CD4-positive, alpha-beta T cell (primary cell): Measurements from ENCODE around the gene TCF12. TPM values are rescaled to one million over a fixed set of nuclear protein-coding genes. Genes with fewer than 3 reads are reported as not detected.

Experiments used
- ATAC-seq: fragments of 200-7000 bp; cut with Tn5 transposase; one replicate; pipeline ENCODE4 v1.10.0; 2022; ENCODE audit warnings: mild to moderate bottlenecking; ENCODE audit not compliant: poor library complexity
- CTCF ChIA-PET: fragments of 350-600 bp; sonication (Branson Sonifier 250); formaldehyde crosslinking; loops from one replicate; lab custom pipeline; 2021; ENCODE audit warnings: antibody characterized with exemption, inconsistent platforms; lab: Charles Lee
- POLR2A ChIA-PET: fragments of 350-600 bp; sonication (Branson Sonifier 250); formaldehyde crosslinking; loops from one replicate; lab custom pipeline; 2021; ENCODE audit warnings: antibody characterized with exemption, inconsistent platforms; lab: Charles Lee
- DNase-seq, 14 experiments: peaks; one replicate each; pipeline ENCODE4 v3.0.0-alpha.2; 2013 to 2020; ENCODE audit warnings: mixed read lengths in 2 of 14
- H3K27ac ChIP-seq, 2 donors: one replicate each; pipeline versions ENCODE4 v1.5.1 to v1.7.0; 2013; ENCODE audit warnings: low read length in 2 of 2, low read depth in 1 of 2, mild to moderate bottlenecking in 1 of 2
- H3K27me3 ChIP-seq, 2 experiments: 1 replicate in 1 of 2; 2 replicates in 1 of 2; pipeline versions ENCODE4 v1.6.1 to v1.7.0; 2013; ENCODE audit warnings: low read length in 2 of 2, control low read depth in 1 of 2, mild to moderate bottlenecking in 1 of 2, moderate library complexity in 1 of 2; ENCODE audit not compliant: insufficient read depth in 2 of 2, control insufficient read depth in 1 of 2
- H3K36me3 ChIP-seq: one replicate; pipeline ENCODE4 v1.6.1; 2013; ENCODE audit warnings: low read length, control low read depth; ENCODE audit not compliant: insufficient read depth
- H3K4me1 ChIP-seq: one replicate; pipeline ENCODE4 v1.6.1; 2013; ENCODE audit warnings: low read length, control low read depth; ENCODE audit not compliant: insufficient read depth
- H3K4me3 ChIP-seq: one replicate; pipeline ENCODE4 v1.5.1; 2013; ENCODE audit warnings: mild to moderate bottlenecking, low read length, moderate library complexity
- H3K9me3 ChIP-seq, 2 experiments: 1 replicate in 1 of 2; 2 replicates in 1 of 2; pipeline versions ENCODE4 v1.6.1 to v1.7.0; 2013; ENCODE audit warnings: low read length in 2 of 2, mild to moderate bottlenecking in 2 of 2, control low read depth in 1 of 2, moderate library complexity in 1 of 2; ENCODE audit not compliant: control insufficient read depth in 1 of 2, insufficient read depth in 1 of 2
- H3K27ac Mint-ChIP-seq: one replicate; pipeline ENCODE4 v1.8.0; 2020; ENCODE audit warnings: mixed read lengths
- H3K27me3 Mint-ChIP-seq: one replicate; pipeline ENCODE4 v1.8.0; 2021; ENCODE audit warnings: mixed read lengths
- H3K36me3 Mint-ChIP-seq: one replicate; pipeline ENCODE4 v1.8.0; 2021; ENCODE audit warnings: low read depth, mixed read lengths
- H3K4me1 Mint-ChIP-seq: one replicate; pipeline ENCODE4 v1.8.0; 2021; ENCODE audit warnings: low read depth, mixed read lengths
- H3K4me3 Mint-ChIP-seq: one replicate; pipeline ENCODE4 v1.8.0; 2020; ENCODE audit warnings: mild to moderate bottlenecking, mixed read lengths
- H3K9me3 Mint-ChIP-seq: one replicate; pipeline ENCODE4 v1.8.0; 2020; ENCODE audit warnings: mixed read lengths
- intact Hi-C, 2 experiments: fragments of 100-400 bp; cut with DNase I in 1 of 2; cut with micrococcal nuclease in 1 of 2; formaldehyde crosslinking; loops; one replicate each; pipeline versions ENCODE4 v1.15.1 to v1.9.0; 2023 to 2025; cut with DNase I, micrococcal nuclease
- total RNA-seq, 174 experiments: library from RNA in 2 of 174; stranded (reverse) in 2 of 174; gene quantifications; one replicate each; pipeline ENCODE4 v1.2.3 and lab custom pipeline; 2021 to 2026
- TF ChIP-seq, protein P1 (sequence below): fragments of 200-600 bp; IDR thresholded peaks from one replicate; pipeline ENCODE4 v1.8.0; 2022; ENCODE audit warnings: antibody characterized with exemption, mild to moderate bottlenecking

The TCF12 gene
- total RNA-seq, 2 experiments from 2014 or later, result 54.0 TPM

DNA sequence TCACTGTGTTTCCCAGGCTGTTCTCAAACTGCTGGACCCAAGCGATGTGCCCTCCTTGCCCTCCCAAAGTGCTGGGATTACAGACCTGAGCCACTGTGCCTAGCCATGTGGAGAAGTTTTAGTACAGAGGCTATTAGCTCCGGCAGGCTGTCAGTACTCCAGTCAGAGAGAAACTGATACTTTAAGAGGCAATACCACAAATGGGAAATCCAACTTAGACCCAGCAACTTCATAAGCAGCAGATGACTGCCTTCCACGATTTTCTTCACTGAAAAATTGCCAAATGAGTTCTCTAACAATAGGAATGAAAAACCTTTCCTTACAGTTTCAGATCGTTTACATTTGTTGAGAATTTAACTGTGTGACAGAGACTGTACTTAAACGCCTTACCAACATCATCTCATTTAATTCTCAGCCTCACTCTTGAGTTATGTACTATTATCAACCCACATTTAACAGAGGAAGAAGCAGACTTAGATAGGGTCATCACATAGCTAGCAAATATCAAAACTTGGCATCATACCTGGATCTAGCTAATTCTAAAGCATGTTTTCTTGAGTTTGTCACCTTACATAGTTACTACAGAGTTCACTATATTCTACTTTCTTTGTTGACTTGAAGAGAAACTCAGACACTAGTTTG lies 127.4 kb downstream of the TCF12 start:
- no peaks in the 10 kb centered on the region for H3K36me3 ChIP-seq
- ATAC-seq, result no peak
- no peak overlapping the region for H3K4me3 ChIP-seq
- no peaks in the 10 kb centered on the region for H3K27me3 Mint-ChIP-seq
- ChIA-PET CTCF (interaction anchor here (1.0 kb wide), 1 partner anchor 9 kb away, joined by 3 read pairs; no protein-coding TSS in a partner anchor), POLR2A (no interaction called here)
- H3K4me1 ChIP-seq, result no peaks in the 10 kb centered on the region
- no peak for DNase-seq
- peak overlapping the region; percentile 13 for H3K27ac Mint-ChIP-seq
- no peaks in the 10 kb centered on the region for H3K9me3 Mint-ChIP-seq
- TF ChIP-seq, protein P1, sequence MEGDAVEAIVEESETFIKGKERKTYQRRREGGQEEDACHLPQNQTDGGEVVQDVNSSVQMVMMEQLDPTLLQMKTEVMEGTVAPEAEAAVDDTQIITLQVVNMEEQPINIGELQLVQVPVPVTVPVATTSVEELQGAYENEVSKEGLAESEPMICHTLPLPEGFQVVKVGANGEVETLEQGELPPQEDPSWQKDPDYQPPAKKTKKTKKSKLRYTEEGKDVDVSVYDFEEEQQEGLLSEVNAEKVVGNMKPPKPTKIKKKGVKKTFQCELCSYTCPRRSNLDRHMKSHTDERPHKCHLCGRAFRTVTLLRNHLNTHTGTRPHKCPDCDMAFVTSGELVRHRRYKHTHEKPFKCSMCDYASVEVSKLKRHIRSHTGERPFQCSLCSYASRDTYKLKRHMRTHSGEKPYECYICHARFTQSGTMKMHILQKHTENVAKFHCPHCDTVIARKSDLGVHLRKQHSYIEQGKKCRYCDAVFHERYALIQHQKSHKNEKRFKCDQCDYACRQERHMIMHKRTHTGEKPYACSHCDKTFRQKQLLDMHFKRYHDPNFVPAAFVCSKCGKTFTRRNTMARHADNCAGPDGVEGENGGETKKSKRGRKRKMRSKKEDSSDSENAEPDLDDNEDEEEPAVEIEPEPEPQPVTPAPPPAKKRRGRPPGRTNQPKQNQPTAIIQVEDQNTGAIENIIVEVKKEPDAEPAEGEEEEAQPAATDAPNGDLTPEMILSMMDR, result no peak
- peaks cover 9% of the 10 kb centered on the region for H3K36me3 Mint-ChIP-seq
- H3K4me3 Mint-ChIP-seq, result no peak overlapping the region
- H3K9me3 ChIP-seq, result no peaks in the 10 kb centered on the region
- H3K4me1 Mint-ChIP-seq, result peaks cover 68% of the 10 kb centered on the region
- H3K27me3 ChIP-seq, result no peaks in the 10 kb centered on the region
- intact Hi-C loops, result no loop called here
- no peak overlapping the region for H3K27ac ChIP-seq

DNA sequence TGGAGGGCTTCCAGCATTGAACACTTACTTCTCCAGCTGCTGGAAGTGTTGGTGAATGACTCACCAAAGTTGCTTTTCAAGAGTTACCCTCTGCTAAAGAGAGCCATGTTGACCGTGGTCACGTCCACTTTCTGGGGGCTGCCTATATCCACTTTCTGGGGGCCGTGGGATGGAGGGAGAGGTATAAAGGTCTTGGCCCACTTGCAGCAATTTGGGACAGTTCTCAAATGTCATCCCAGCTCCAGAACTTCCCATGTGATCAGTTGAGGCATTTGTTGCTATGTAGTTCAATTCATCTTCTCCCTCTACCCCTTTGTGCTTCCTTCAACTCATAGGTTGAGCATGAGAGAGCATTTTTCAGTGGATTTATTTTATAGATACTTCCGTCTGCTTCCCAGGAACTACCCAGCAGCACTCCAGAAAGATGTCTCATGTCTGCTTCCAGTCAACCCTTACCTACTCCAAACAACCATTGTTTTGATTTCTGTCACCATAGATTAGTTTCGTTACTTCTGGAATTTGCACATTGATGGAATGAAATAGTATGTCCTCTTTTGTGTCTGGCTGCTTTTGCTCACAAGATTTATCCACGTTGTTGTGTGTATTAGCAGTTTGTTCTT lies 130.6 kb downstream of the TCF12 start:
- Mint-ChIP-seq H3K4me3 (no peak overlapping the region), H3K4me1 (peaks cover 78% of the 10 kb centered on the region), H3K27me3 (no peaks in the 10 kb centered on the region), H3K36me3 (peaks cover 9% of the 10 kb centered on the region), H3K27ac (no peak overlapping the region), H3K9me3 (no peaks in the 10 kb centered on the region)
- H3K4me1 ChIP-seq, result no peaks in the 10 kb centered on the region
- ATAC-seq, result no peak
- CTCF ChIA-PET, result interaction anchor here (1.6 kb wide), 1 partner anchor 131 kb away, joined by 3 read pairs; the partner anchor contains the start of gene TCF12
- H3K27me3 ChIP-seq, result no peaks in the 10 kb centered on the region
- H3K27ac ChIP-seq, result no peak overlapping the region
- no peaks in the 10 kb centered on the region for H3K9me3 ChIP-seq
- intact Hi-C loops, result no loop called here
- H3K4me3 ChIP-seq, result no peak overlapping the region
- POLR2A ChIA-PET, result no interaction called here
- no peaks in the 10 kb centered on the region for H3K36me3 ChIP-seq
- TF ChIP-seq, protein P1, result no peak
- DNase-seq, result no peak

DNA sequence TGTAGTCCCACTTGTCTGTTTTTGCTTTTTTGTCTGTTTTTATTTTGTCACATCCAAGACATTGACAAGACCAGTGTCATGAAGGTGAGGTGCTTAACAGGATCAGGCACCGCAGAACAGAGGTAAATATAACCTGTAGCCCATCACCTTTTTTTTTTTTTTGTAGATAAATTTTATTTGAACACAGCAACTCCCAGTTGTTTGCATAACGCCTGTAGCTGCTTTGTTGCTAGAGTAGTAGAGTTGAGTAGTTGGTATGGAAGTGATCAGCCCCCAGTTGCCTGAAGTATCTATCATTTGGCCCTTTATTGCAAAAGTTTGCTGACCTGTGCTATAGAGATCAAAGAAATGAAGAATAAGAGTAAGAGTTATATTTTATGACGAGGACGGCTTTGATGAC lies 135.0 kb downstream of the TCF12 start:
- POLR2A ChIA-PET, result no interaction called here
- H3K36me3 Mint-ChIP-seq, result peaks cover 6% of the 10 kb centered on the region
- no peaks in the 10 kb centered on the region for H3K27me3 Mint-ChIP-seq
- no peak overlapping the region for H3K4me3 Mint-ChIP-seq
- Histone ChIP-seq H3K27ac (no peak overlapping the region), H3K4me3 (no peak overlapping the region), H3K4me1 (peaks cover 5% of the 10 kb centered on the region), H3K27me3 (no peaks in the 10 kb centered on the region), H3K36me3 (no peaks in the 10 kb centered on the region), H3K9me3 (peaks cover 0 to 4% of the 10 kb centered on the region in 2 experiments)
- H3K27ac Mint-ChIP-seq, result no peak overlapping the region
- DNase-seq, result no peak
- peaks cover 81% of the 10 kb centered on the region for H3K4me1 Mint-ChIP-seq
- intact Hi-C loops, result loop anchor here in 1 of 2 experiments (10.0 kb wide), 1 partner anchor 49 kb away; no protein-coding TSS in a partner anchor
- H3K9me3 Mint-ChIP-seq, result no peaks in the 10 kb centered on the region
- no peak for ATAC-seq
- CTCF ChIA-PET, result no interaction called here
- TF ChIP-seq, protein P1, result no peak
